ENCODE measurements around the gene SPON2.

The SPON2 gene

GRCh38 chr4:1192091-1192492, 19.7 kb upstream of the SPON2 start:
- TF ChIP-seq POLR2AphosphoS5 (IDR thresholded peaks at IDR 0.05; ENCODE audit: low read depth, low read length) (no peak), SIN3A (IDR thresholded peaks at IDR 0.05; ENCODE audit: borderline replicate concordance, insufficient read depth, low read length) (no peak), REST (IDR thresholded peaks at IDR 0.05; ENCODE audit: insufficient read depth in 1 of 2, low read depth in 2 of 2, low read length in 2 of 2) (no peak), TAF1 (IDR thresholded peaks at IDR 0.05; ENCODE audit: borderline replicate concordance, insufficient read depth, low read length) (no peak), FOXP2 (optimal IDR thresholded peaks at IDR 0.05; ENCODE audit: borderline replicate concordance, extremely low read depth, extremely low read length, insufficient read depth) (no peak)

GRCh38 chr4:1191621-1192020, 19.2 kb upstream of the SPON2 start:
- TF ChIP-seq TAF1 (IDR thresholded peaks at IDR 0.05; ENCODE audit: borderline replicate concordance, insufficient read depth, low read length) (no peak), REST (IDR thresholded peaks at IDR 0.05; ENCODE audit: insufficient read depth in 1 of 2, low read depth in 2 of 2, low read length in 2 of 2) (no peak), POLR2AphosphoS5 (IDR thresholded peaks at IDR 0.05; ENCODE audit: low read depth, low read length) (no peak), SIN3A (IDR thresholded peaks at IDR 0.05; ENCODE audit: borderline replicate concordance, insufficient read depth, low read length) (no peak), FOXP2 (optimal IDR thresholded peaks at IDR 0.05; ENCODE audit: borderline replicate concordance, extremely low read depth, extremely low read length, insufficient read depth) (no peak)

GRCh38 chr4:1187182-1187581, 14.8 kb upstream of the SPON2 start:
- no peak for TF ChIP-seq SIN3A (IDR thresholded peaks at IDR 0.05; ENCODE audit: borderline replicate concordance, insufficient read depth, low read length)
- no peak for TF ChIP-seq TAF1 (IDR thresholded peaks at IDR 0.05; ENCODE audit: borderline replicate concordance, insufficient read depth, low read length)
- no peak for TF ChIP-seq FOXP2 (optimal IDR thresholded peaks at IDR 0.05; ENCODE audit: borderline replicate concordance, extremely low read depth, extremely low read length, insufficient read depth)
- TF ChIP-seq POLR2AphosphoS5 (IDR thresholded peaks at IDR 0.05; ENCODE audit: low read depth, low read length), result no peak
- TF ChIP-seq REST (IDR thresholded peaks at IDR 0.05; ENCODE audit: insufficient read depth in 1 of 2, low read depth in 2 of 2, low read length in 2 of 2), result no peak

- TF ChIP-seq SIN3A (IDR thresholded peaks at IDR 0.05; ENCODE audit: borderline replicate concordance, insufficient read depth, low read length) (no peak), FOXP2 (optimal IDR thresholded peaks at IDR 0.05; ENCODE audit: borderline replicate concordance, extremely low read depth, extremely low read length, insufficient read depth) (no peak), TAF1 (IDR thresholded peaks at IDR 0.05; ENCODE audit: borderline replicate concordance, insufficient read depth, low read length) (no peak), REST (IDR thresholded peaks at IDR 0.05; ENCODE audit: insufficient read depth in 1 of 2, low read depth in 2 of 2, low read length in 2 of 2) (no peak), POLR2AphosphoS5 (IDR thresholded peaks at IDR 0.05; ENCODE audit: low read depth, low read length) (no peak)
Measured at GRCh38 chr4:1183985-1184773, 11.8 kb upstream of the SPON2 start.
